IMR-90 (cell line): Measurements from ENCODE around the gene APC. TPM values are rescaled to one million over a fixed set of nuclear protein-coding genes. Genes with fewer than 3 reads are reported as not detected.
A peak's percentile ranks its signal among the peaks of the same experiment; 100 is the strongest.

Source experiments
- ATAC-seq: fragments of 200-7000 bp; cut with Tn5 transposase; 2 replicates; pipeline ENCODE4 v1.9.1; 2020; ENCODE audit warnings: low read depth, mild to moderate bottlenecking, moderate library complexity
- BruUV-seq: library from RNA; stranded (reverse); fragments of 400-500 nt; replicated peaks from 2 replicates; lab custom pipeline; 2021; lab: Mats Ljungman, UMichigan
- CTCF ChIA-PET: fragments of 300-600 bp; formaldehyde crosslinking; extraction: SDS; loops from one replicate; lab custom pipeline; 2021; ENCODE audit warnings: antibody characterized with exemption; lab: Yijun Ruan, JAX
- POLR2A ChIA-PET: fragments of 300-600 bp; sonication (Branson Sonifier 250); formaldehyde crosslinking; loops from one replicate; lab custom pipeline; 2022; ENCODE audit warnings: antibody characterized with exemption; ENCODE audit not compliant: unreplicated experiment; lab: Charles Lee
- DNase-seq: peaks from one replicate; pipeline ENCODE4 v3.0.0; 2013
- H2AFZ ChIP-seq: replicated peaks from 2 replicates; pipeline ENCODE3; 2013; ENCODE audit warnings: low read length, mild to moderate bottlenecking; ENCODE audit not compliant: poor library complexity
- H2AK5ac ChIP-seq: 2 replicates; pipeline ENCODE4 v1.6.1; 2013; ENCODE audit warnings: low read depth, low read length, inconsistent platforms
- H2AK9ac ChIP-seq: replicated peaks from 2 replicates; pipeline ENCODE3; 2013; ENCODE audit warnings: mild to moderate bottlenecking, low read depth, low read length, moderate library complexity; ENCODE audit not compliant: poor library complexity
- H2BK120ac ChIP-seq: 2 replicates; pipeline ENCODE4 v1.6.1; 2013; ENCODE audit warnings: low read depth, low read length, inconsistent platforms
- H2BK15ac ChIP-seq: 3 replicates; pipeline ENCODE4 v1.6.1; 2013; ENCODE audit warnings: low read depth, low read length, inconsistent platforms
- H2BK20ac ChIP-seq: 2 replicates; pipeline ENCODE4 v1.6.1; 2013; ENCODE audit warnings: low read depth, mild to moderate bottlenecking, inconsistent platforms, low read length, moderate library complexity
- H2BK5ac ChIP-seq: 2 replicates; pipeline ENCODE4 v1.6.1; 2013; ENCODE audit warnings: mild to moderate bottlenecking, low read depth, low read length, inconsistent platforms; ENCODE audit not compliant: poor library complexity, severe bottlenecking
- H3K14ac ChIP-seq: replicated peaks from 2 replicates; pipeline ENCODE4 v1.6.1; 2013; ENCODE audit warnings: low read depth, low read length, inconsistent platforms
- H3K18ac ChIP-seq: 2 replicates; pipeline ENCODE4 v1.6.1; 2013; ENCODE audit warnings: low read depth, low read length, control low read depth
- H3K23ac ChIP-seq: 2 replicates; pipeline ENCODE4 v1.6.1; 2013; ENCODE audit warnings: low read depth, low read length, inconsistent platforms
- H3K27ac ChIP-seq: 2 replicates; pipeline ENCODE4 v1.5.1; 2013; ENCODE audit warnings: mild to moderate bottlenecking, control low read depth, low read length; ENCODE audit not compliant: insufficient read depth
- H3K27me3 ChIP-seq: 2 replicates; pipeline ENCODE4 v1.6.1; 2013; ENCODE audit warnings: low read length; ENCODE audit not compliant: control insufficient read depth, insufficient read depth
- H3K36me3 ChIP-seq: 2 replicates; pipeline ENCODE4 v1.6.1; 2013; ENCODE audit warnings: low read length, mixed read lengths; ENCODE audit not compliant: control insufficient read depth, insufficient read depth
- H3K4ac ChIP-seq: 2 replicates; pipeline ENCODE4 v1.6.1; 2013; ENCODE audit warnings: low read depth, low read length, inconsistent platforms
- H3K4me1 ChIP-seq: 2 replicates; pipeline ENCODE4 v1.6.1; 2013; ENCODE audit warnings: low read length, mixed read lengths; ENCODE audit not compliant: control insufficient read depth, insufficient read depth
- H3K4me2 ChIP-seq: 2 replicates; pipeline ENCODE4 v1.6.1; 2013; ENCODE audit warnings: low read depth, mild to moderate bottlenecking, control low read depth, low read length, moderate library complexity
- H3K4me3 ChIP-seq: 2 replicates; pipeline ENCODE4 v1.5.1; 2013; ENCODE audit warnings: low read depth, mild to moderate bottlenecking, control low read depth, low read length, moderate library complexity; ENCODE audit not compliant: insufficient read depth
- H3K56ac ChIP-seq: 2 replicates; pipeline ENCODE4 v1.6.1; 2013; ENCODE audit warnings: low read length, inconsistent platforms; ENCODE audit not compliant: insufficient read depth; ENCODE audit errors: extremely low read depth
- H3K79me1 ChIP-seq, 2 experiments: 2 replicates each; pipeline ENCODE4 v1.6.1; 2013; ENCODE audit warnings: low read length in 2 of 2, inconsistent platforms in 1 of 2, low read depth in 1 of 2
- H3K9ac ChIP-seq: 2 replicates; pipeline ENCODE4 v1.6.1; 2013; ENCODE audit warnings: low read depth, low read length, control low read depth
- H3K9me1 ChIP-seq: 2 replicates; pipeline ENCODE4 v1.6.1; 2013; ENCODE audit warnings: low read length, inconsistent platforms; ENCODE audit not compliant: insufficient read depth
- H3K9me3 ChIP-seq: 2 replicates; pipeline ENCODE4 v1.6.1; 2013; ENCODE audit warnings: low read length; ENCODE audit not compliant: control insufficient read depth, insufficient read depth
- H4K20me1 ChIP-seq: 2 replicates; pipeline ENCODE4 v1.6.1; 2013; ENCODE audit warnings: low read length, inconsistent platforms; ENCODE audit not compliant: insufficient read depth
- H4K5ac ChIP-seq: 2 replicates; pipeline ENCODE4 v1.6.1; 2013; ENCODE audit warnings: mild to moderate bottlenecking, low read depth, low read length, control low read depth
- H4K8ac ChIP-seq, 2 experiments: 2 replicates each; pipeline ENCODE4 v1.6.1; 2013; ENCODE audit warnings: low read depth in 2 of 2, low read length in 2 of 2, control low read depth in 1 of 2, inconsistent platforms in 1 of 2
- H4K91ac ChIP-seq: 2 replicates; pipeline ENCODE4 v1.6.1; 2013; ENCODE audit warnings: low read depth, low read length, inconsistent platforms; ENCODE audit not compliant: insufficient read depth
- BHLHE40 ChIP-seq: fragments of 150-350 bp; IDR thresholded peaks from 2 replicates; pipeline ENCODE4 v1.6.1; 2016; ENCODE audit warnings: mild to moderate bottlenecking, low read depth, low read length
- FOS ChIP-seq: fragments of 150-350 bp; IDR thresholded peaks from 2 replicates; pipeline ENCODE4 v1.6.1; 2016; ENCODE audit warnings: low read depth, low read length
- MAZ ChIP-seq: IDR thresholded peaks from 2 replicates; pipeline ENCODE4 v1.6.1; 2012; ENCODE audit warnings: low read depth, mild to moderate bottlenecking, low read length, improper control_type of control experiment, moderate library complexity, borderline replicate concordance
- MXI1 ChIP-seq: IDR thresholded peaks from 2 replicates; pipeline ENCODE4 v1.6.1; 2012; ENCODE audit warnings: low read depth, mild to moderate bottlenecking, low read length, moderate library complexity, borderline replicate concordance
- RAD21 ChIP-seq: IDR thresholded peaks from 2 replicates; pipeline ENCODE4 v1.6.1; 2012; ENCODE audit warnings: low read length, improper control_type of control experiment
- RCOR1 ChIP-seq: IDR thresholded peaks from 2 replicates; pipeline ENCODE4 v1.6.1; 2012; ENCODE audit warnings: mild to moderate bottlenecking, low read length, improper control_type of control experiment; ENCODE audit not compliant: insufficient replicate concordance
- USF2 ChIP-seq: fragments of 150-350 bp; IDR thresholded peaks from 2 replicates; pipeline ENCODE4 v1.6.1; 2017; ENCODE audit warnings: mild to moderate bottlenecking, antibody characterized with exemption, low read length, low read depth
- WGBS, 2 experiments: methylation state at CpG; one replicate each; pipeline versions ENCODE4 v1.1.5 to v1.1.7; 2013; ENCODE audit warnings: missing lambda C conversion rate in 2 of 2; ENCODE audit not compliant: insufficient read length in 1 of 2; ENCODE audit errors: extremely low coverage in 2 of 2; 5-methylcytosine and 5-hydroxymethylcytosine counted together
- dilution Hi-C: fragments of 300-500 bp; cut with HindIII; formaldehyde crosslinking; loops from one replicate; pipeline ENCODE4 v1.14.3; 2018; ENCODE audit warnings: low sequenced_read_pairs; ENCODE audit not compliant: unreplicated experiment
- in situ Hi-C: fragments of 300-500 bp; cut with MboI; formaldehyde crosslinking; loops from 3 replicates; pipeline ENCODE4 v1.14.3; 2019; ENCODE audit warnings: low sequenced_read_pairs, inconsistent platforms, mixed read lengths
- intact Hi-C: fragments of 100-400 bp; cut with micrococcal nuclease; formaldehyde crosslinking; loops from 2 replicates; pipeline ENCODE4 v1.10.0; 2022
- polyA plus RNA-seq, 3 experiments: library from polyadenylated mRNA; depleted of rRNA; stranded (reverse); fragments of >200 nt; gene quantifications; 2 replicates each; pipeline ENCODE4 v1.2.3, GENCODE V29; 2012; ENCODE audit warnings: low replicate concordance in 1 of 3
- total RNA-seq: library from RNA; depleted of rRNA; stranded (reverse); fragments of >200 nt; gene quantifications from 2 replicates; pipeline ENCODE4 v1.2.3, GENCODE V29; 2012
- TF ChIP-seq, protein P1 (sequence below): conservative IDR thresholded peaks from 2 replicates; pipeline ENCODE4 v1.5.1; 2012; ENCODE audit warnings: mild to moderate bottlenecking, low read depth, low read length, improper control_type of control experiment

APC gene
- total and polyA plus RNA-seq, 2 of the 4 experiments (the other 2 are of a cell fraction) = 7.3 to 58.4 TPM

DNA sequence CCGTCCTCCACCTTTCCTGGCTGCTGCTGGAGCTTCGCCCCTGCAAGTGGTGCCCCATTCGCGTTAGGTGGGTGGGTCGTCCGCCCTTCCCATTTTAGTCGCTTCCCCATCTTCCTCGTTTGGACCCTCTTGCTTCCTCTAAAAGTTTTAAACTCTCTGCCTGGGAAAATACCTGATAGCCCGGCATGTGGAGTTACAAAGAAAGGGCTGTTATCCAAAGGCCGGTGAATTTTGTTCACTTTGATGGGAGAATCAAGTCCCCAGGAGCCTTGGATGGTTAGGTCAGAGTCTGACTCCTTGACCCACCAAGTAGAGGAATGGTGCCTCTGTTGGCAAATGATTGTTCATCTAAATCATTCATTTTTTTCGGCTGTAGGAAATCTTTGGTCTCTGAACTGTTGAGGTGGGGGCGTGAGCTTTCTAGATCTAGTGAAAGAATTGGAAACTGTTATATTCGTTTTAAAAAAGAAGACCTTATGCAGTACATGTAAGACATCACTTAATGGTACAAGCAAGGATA, 29.5 kb upstream of the APC start:
- peak overlapping the region; percentile 84 for H3K18ac ChIP-seq
- no peak for TF ChIP-seq RAD21
- no peak for TF ChIP-seq BHLHE40
- TF ChIP-seq RCOR1 = no peak
- no peak for TF ChIP-seq MXI1
- TF ChIP-seq MAZ = no peak
- no peak for TF ChIP-seq USF2
- no peak for TF ChIP-seq FOS
- TF ChIP-seq, protein P1, sequence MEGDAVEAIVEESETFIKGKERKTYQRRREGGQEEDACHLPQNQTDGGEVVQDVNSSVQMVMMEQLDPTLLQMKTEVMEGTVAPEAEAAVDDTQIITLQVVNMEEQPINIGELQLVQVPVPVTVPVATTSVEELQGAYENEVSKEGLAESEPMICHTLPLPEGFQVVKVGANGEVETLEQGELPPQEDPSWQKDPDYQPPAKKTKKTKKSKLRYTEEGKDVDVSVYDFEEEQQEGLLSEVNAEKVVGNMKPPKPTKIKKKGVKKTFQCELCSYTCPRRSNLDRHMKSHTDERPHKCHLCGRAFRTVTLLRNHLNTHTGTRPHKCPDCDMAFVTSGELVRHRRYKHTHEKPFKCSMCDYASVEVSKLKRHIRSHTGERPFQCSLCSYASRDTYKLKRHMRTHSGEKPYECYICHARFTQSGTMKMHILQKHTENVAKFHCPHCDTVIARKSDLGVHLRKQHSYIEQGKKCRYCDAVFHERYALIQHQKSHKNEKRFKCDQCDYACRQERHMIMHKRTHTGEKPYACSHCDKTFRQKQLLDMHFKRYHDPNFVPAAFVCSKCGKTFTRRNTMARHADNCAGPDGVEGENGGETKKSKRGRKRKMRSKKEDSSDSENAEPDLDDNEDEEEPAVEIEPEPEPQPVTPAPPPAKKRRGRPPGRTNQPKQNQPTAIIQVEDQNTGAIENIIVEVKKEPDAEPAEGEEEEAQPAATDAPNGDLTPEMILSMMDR = no peak
- H3K4me3 ChIP-seq = peak overlapping the region; percentile 87
- H2AFZ ChIP-seq = peak overlapping the region; percentile 99
- peak overlapping the region; percentile 89; the same call in 1 of the 2 replicates for H4K5ac ChIP-seq
- no peaks in the 10 kb centered on the region; the same call in 1 of the 2 replicates for H3K9me1 ChIP-seq
- peak overlapping the region; percentile 67 to 94; a peak in 2 of 4 replicates for H4K8ac ChIP-seq
- peak overlapping the region; percentile 83 for H3K4me2 ChIP-seq
- H3K9ac ChIP-seq = peak overlapping the region; percentile 91
- H2BK20ac ChIP-seq = no peak overlapping the region
- peak overlapping the region; percentile 95 for H3K14ac ChIP-seq
- peaks cover 29 to 32% of the 10 kb centered on the region in 2 experiments for H3K79me1 ChIP-seq
- peaks cover 4% of the 10 kb centered on the region; the same call in 1 of the 2 replicates for H3K4me1 ChIP-seq
- H3K27me3 ChIP-seq = no peaks in the 10 kb centered on the region
- no peaks in the 10 kb centered on the region; the same call in 1 of the 2 replicates for H4K20me1 ChIP-seq
- H2BK5ac ChIP-seq = peak overlapping the region; percentile 92
- BruUV-seq = no TSS peak
- H4K91ac ChIP-seq = peak overlapping the region; percentile 86
- H3K4ac ChIP-seq = peak overlapping the region; percentile 90; the same call in 1 of the 2 replicates
- peak overlapping the region; percentile 90; the same call in 1 of the 2 replicates for H2BK120ac ChIP-seq
- H3K9me3 ChIP-seq = no peaks in the 10 kb centered on the region
- peak overlapping the region; percentile 90 for H2AK9ac ChIP-seq
- H3K27ac ChIP-seq = peak overlapping the region; percentile 94
- POLR2A ChIA-PET = no interaction called here
- 0 out of 2 replicates have a peak overlapping the region, but pooled peaks have one; percentile 5 for H2AK5ac ChIP-seq
- H3K36me3 ChIP-seq = no peaks in the 10 kb centered on the region
- in situ Hi-C loops = no loop called here
- H2BK15ac ChIP-seq = no peak overlapping the region; the same call in 2 of the 3 replicates
- CTCF ChIA-PET = interaction anchor here (0.6 kb wide), 1 partner anchor 534 kb away, joined by 3 read pairs; no protein-coding TSS in a partner anchor
- DNase-seq = no peak
- ATAC-seq = no peak
- H3K56ac ChIP-seq = peak overlapping the region; percentile 84
- WGBS, 2 experiments = 0% methylated on average over 1 of the region's 13 CpGs; no CpG with 5 or more reads in 1 of the 2 experiments
- peak overlapping the region; percentile 95 for H3K23ac ChIP-seq
- intact Hi-C loops = loop anchor here (5.0 to 10.0 kb wide), 2 partner anchors 34 to 147 kb away; no protein-coding TSS in a partner anchor
- dilution Hi-C loops = no loop called here
